SJSA1 (cell line): ENCODE measurements around the gene PRKAR1B. TPM values are rescaled to one million over a fixed set of nuclear protein-coding genes. Genes with fewer than 3 reads are reported as not detected.

Experiments
- DNase-seq, 2 experiments: peaks; one replicate each; pipeline ENCODE4 v3.0.0-alpha.2; 2015 to 2020; ENCODE audit warnings: low spot score in 2 of 2, low read depth in 1 of 2
- H3K27ac ChIP-seq: fragments of 250-450 bp; sonication (Bioruptor Pico); 2 replicates; pipeline ENCODE4 v1.5.1; 2020; ENCODE audit warnings: mild to moderate bottlenecking, moderate library complexity
- H3K27me3 ChIP-seq: fragments of 250-450 bp; sonication (Bioruptor Pico); replicated peaks from 2 replicates; pipeline ENCODE4 v1.5.1; 2020; ENCODE audit warnings: mild to moderate bottlenecking, moderate library complexity
- H3K36me3 ChIP-seq: fragments of 250-450 bp; sonication (Bioruptor Pico); 2 replicates; pipeline ENCODE4 v1.5.1; 2020; ENCODE audit warnings: mild to moderate bottlenecking
- H3K4me1 ChIP-seq: fragments of 250-450 bp; sonication (Bioruptor Pico); replicated peaks from 2 replicates; pipeline ENCODE4 v1.6.1; 2021; ENCODE audit warnings: mild to moderate bottlenecking
- H3K4me3 ChIP-seq: fragments of 250-450 bp; sonication (Bioruptor Pico); 2 replicates; pipeline ENCODE4 v1.5.1; 2020; ENCODE audit warnings: mild to moderate bottlenecking
- H3K9me3 ChIP-seq: fragments of 250-450 bp; sonication (Bioruptor Pico); replicated peaks from 2 replicates; pipeline ENCODE4 v1.5.1; 2020; ENCODE audit warnings: mild to moderate bottlenecking
- total RNA-seq: library from RNA; depleted of rRNA; stranded (reverse); fragments of >200 nt; shearing (Covaris generic); gene quantifications from 2 replicates; pipeline ENCODE4 v1.2.3, GENCODE V29; 2014

Gene PRKAR1B
- total RNA-seq, 1 experiment from 2014 or later, result 7.3 TPM

DNA sequence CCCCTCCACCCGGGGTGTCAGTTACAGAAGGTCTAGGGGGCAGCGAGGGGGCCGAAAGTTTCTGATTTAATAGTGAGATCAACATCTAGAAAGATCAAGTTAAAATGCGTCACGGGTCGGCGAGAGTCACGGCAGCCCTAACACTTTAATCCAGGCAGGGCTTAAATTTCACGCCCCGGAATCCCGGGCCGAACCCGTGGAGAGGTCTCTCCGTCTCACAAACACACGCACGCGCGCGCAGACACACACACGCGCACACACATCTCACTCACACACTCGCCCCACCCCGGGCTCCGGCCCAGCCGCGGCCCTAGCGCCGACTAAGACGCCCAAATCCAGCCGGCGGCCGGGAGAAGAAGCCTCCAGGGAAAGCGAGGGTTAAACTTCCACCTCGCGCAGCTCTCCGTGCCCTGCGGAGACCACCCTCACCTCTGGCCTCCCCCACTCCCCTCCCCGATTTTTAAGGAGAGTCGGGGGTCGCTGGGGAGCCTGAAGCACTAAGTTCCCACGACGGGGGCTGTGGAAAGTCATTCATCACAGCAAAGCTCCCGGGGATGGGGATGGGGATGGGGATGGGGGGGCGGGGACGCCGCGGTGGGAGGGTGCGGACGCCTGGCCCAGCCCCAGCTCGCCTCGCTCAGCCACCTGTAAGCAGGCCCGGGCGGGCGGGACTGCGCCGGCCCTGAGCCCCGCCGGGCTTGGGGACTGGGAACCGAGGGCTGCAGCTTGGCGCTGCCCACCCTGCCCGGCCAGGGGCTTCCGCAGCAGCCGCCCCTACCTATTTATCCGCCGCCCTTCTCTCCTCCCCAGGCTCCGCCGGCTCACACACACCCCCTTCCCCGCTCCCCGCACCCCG lies 209.1 kb downstream of the PRKAR1B start:
- DNase-seq, result peak in 1 of 2 experiments; percentile 43
- Histone ChIP-seq H3K4me3 (peak overlapping the region; percentile 64), H3K36me3 (peaks cover 8% of the 10 kb centered on the region; the same call in 1 of the 2 replicates), H3K27me3 (peaks cover 27% of the 10 kb centered on the region), H3K9me3 (no peaks in the 10 kb centered on the region), H3K4me1 (peaks cover 63% of the 10 kb centered on the region), H3K27ac (no peak overlapping the region)

DNA sequence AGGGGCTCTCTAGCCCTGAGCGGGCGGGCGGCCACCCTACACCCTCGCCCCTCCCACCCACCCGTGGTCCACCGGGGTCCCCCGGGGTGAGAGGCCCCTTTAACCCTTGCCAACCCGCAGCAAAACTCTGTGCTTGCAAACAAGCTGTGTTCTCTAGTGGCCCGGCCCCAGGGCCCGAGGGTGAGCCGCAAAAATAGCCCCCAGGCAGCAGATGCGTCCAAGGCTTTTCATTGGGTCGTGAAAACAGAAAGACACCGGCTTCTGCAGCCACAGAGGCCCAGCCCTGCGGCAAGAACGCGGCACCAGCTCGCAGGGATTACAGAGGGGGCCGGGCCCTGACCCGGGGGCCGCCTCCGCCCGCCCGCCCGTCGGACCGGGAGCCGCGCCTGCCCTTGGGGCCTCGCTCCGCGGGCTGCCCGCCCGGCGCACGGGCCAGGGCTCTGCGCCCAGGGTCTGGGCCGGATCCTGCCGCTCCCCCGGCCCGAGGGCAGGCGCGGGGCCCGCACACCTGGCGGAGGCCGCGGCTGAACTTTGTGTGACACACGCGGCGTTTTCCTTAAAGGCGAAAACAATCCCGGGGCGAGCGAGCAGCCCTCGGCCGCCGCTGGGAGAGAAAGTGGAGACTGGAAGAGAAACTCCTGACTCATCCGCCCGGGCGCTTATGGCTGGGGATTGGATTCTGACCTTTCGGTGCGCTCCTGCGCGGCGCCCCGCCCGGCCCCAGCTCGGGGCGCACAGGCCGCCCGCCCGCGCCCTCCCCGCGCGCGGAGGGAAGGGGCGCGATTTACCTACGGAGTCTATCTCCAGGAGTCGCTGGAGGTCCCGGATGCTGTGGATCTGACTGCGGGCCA lies 210.2 kb downstream of the PRKAR1B start:
- H3K9me3 ChIP-seq, result no peaks in the 10 kb centered on the region
- H3K4me3 ChIP-seq, result peak overlapping the region; percentile 64
- no peak overlapping the region for H3K27ac ChIP-seq
- DNase-seq, result peak; percentile 52 to 79
- H3K36me3 ChIP-seq, result peaks cover 13% of the 10 kb centered on the region
- peaks cover 63% of the 10 kb centered on the region for H3K4me1 ChIP-seq
- H3K27me3 ChIP-seq, result peaks cover 15% of the 10 kb centered on the region

DNA sequence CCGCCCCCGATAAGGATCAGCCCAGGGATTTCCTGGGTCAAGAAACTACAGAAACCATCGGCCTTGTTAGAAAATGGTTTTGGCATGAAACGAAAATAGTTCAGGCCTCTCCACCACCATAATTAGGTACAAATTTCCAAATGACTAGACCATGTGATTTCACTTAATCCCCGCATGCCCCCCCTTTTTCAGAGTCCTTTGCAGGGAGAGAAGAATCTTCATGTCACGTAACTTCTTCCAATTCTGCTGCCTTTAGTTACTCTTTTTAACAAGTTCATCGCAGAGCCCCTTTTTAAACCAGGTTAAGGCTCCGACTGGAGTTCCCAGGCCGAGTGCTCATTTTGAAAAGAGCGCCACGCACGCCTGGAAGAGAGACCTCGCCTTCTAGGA lies 210.9 kb downstream of the PRKAR1B start:
- no peak for DNase-seq

DNA sequence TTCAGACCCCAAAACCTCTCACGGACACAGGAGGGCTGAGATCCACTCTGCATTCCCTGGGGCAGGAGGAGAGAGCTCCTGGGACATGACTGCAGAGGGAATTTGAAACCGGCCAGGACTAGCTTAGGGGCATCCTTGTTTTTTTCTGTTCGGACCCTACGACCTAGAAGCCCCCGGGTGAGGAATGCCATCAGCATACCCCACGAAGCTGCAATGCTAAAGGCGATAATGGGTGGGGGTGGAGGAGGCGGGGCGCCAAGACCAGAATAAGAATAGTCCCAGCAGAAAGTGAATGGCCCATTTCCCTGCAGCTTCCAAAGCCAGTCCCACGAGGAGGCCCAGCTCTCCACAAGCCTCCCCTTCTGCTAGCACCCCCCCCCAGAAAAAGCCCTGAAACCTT lies 211.5 kb downstream of the PRKAR1B start:
- H3K27me3 ChIP-seq, result peaks cover 3% of the 10 kb centered on the region
- DNase-seq, result no peak
- H3K4me3 ChIP-seq, result no peak overlapping the region
- H3K27ac ChIP-seq, result no peak overlapping the region
- peaks cover 18% of the 10 kb centered on the region for H3K36me3 ChIP-seq
- H3K4me1 ChIP-seq, result peaks cover 56% of the 10 kb centered on the region
- no peaks in the 10 kb centered on the region for H3K9me3 ChIP-seq

More for the DNA sequence above, 210.9 kb downstream of the PRKAR1B start:
- Histone ChIP-seq H3K36me3 (peaks cover 18% of the 10 kb centered on the region), H3K27me3 (peaks cover 9% of the 10 kb centered on the region), H3K4me3 (no peak overlapping the region), H3K4me1 (peaks cover 57% of the 10 kb centered on the region), H3K27ac (no peak overlapping the region), H3K9me3 (no peaks in the 10 kb centered on the region)

DNA sequence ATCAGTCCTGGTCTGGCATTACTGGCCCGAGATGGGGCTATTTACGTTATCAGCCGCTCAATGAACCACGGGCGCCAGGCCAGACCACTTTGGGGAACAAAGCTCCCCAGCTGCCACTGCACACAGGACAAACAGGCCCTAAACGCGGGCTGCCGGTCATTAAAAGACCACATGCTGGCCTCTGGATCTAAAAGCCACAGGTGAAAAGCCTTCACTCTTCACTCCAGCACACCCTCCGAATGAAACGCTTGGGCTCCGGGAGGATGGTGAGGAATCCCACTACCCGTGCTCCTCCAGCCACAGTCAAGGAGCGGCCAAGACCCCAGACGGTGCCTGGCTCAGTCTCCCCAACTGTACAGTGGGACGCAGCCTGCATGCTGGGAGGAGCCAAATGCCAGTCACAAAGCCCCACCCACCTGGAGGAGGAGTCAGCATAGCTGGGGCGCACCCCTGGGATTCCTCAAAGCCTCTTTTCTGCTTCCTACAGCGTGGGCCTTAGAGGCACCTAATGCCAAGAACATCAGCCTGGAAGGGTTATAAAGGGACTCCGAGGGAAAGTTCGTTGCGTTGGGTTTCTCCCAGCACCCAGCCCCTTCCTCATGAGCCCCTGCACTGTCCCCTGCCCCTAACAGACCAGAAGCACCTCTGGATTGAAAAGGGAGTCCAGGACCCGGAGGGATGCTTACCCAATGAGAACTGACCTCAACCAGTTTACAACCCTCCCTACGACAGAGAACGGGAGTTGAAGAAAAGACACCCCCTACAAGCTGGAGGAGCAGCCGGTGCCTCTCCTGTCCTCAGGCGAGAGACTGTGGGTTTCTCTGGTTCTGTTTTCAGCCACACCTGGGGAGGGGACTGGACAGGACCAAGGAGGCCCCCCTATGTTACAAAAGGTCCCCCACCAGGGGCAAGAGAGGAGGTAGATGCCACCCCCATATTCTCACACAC lies 212.2 kb downstream of the PRKAR1B start:
- no peak for DNase-seq
- peaks cover 20% of the 10 kb centered on the region for H3K36me3 ChIP-seq
- H3K4me3 ChIP-seq, result no peak overlapping the region
- H3K9me3 ChIP-seq, result no peaks in the 10 kb centered on the region
- no peaks in the 10 kb centered on the region for H3K27me3 ChIP-seq
- peaks cover 49% of the 10 kb centered on the region for H3K4me1 ChIP-seq
- peak overlapping the region; percentile 88 for H3K27ac ChIP-seq

DNA sequence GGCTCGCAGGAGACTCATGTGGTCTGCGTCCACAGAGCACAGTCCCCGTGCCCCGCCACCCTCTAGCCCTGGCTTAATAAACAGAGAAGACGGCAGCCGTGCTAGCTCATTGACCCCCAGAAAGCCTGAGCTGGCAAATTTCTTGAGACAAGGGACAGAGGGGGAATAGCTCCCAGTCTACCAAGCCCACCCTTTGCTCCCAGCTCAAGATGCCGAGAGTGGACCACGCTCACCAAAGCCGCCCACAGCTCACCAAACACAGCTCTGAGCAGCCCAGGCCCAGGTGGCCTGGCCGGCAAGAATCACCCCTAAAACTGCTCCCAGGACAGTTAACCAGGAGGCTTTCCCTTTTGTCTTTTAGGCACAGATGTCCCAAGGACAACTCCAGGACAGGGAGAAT lies 212.8 kb downstream of the PRKAR1B start:
- Histone ChIP-seq H3K36me3 (peaks cover 27% of the 10 kb centered on the region), H3K27me3 (no peaks in the 10 kb centered on the region), H3K4me1 (peaks cover 48% of the 10 kb centered on the region), H3K27ac (peak overlapping the region; percentile 88), H3K9me3 (no peaks in the 10 kb centered on the region), H3K4me3 (no peak overlapping the region)
- DNase-seq, result no peak

DNA sequence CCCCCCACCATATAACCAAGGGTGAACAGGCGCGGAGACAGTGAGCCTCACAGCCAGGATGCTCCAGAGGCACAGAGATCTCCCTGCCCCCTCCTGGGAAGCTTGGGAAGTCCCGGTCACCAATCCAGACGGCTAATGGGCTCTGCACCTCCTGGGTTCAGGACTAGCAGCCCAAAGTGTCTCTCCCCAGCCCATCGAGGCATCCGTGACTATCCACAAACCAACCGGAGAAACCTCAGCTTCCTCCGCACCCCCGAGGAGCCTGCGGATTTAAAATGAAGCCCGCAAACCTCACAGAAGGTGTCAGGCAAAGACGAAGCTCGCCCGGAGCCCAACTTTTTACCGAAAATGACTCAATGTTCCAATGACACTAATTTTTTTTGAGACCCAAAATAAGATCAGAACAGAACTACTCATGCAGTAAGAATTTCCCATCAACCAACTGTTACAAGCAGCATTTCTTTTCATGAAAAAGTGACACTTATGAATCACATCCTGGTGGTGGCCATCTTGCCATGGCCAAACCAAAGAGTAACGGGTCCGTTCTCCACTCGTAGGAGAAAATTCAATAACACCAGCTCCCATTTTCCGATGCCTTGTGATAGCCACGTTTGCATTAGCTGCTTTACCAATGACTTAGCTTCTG lies 213.4 kb downstream of the PRKAR1B start:
- Histone ChIP-seq H3K4me3 (no peak overlapping the region; the same call in 1 of the 2 replicates), H3K36me3 (peaks cover 33% of the 10 kb centered on the region), H3K27me3 (no peaks in the 10 kb centered on the region), H3K27ac (peak overlapping the region; percentile 88), H3K4me1 (peaks cover 44% of the 10 kb centered on the region), H3K9me3 (no peaks in the 10 kb centered on the region)
- peak; percentile 69 to 71 for DNase-seq

DNA sequence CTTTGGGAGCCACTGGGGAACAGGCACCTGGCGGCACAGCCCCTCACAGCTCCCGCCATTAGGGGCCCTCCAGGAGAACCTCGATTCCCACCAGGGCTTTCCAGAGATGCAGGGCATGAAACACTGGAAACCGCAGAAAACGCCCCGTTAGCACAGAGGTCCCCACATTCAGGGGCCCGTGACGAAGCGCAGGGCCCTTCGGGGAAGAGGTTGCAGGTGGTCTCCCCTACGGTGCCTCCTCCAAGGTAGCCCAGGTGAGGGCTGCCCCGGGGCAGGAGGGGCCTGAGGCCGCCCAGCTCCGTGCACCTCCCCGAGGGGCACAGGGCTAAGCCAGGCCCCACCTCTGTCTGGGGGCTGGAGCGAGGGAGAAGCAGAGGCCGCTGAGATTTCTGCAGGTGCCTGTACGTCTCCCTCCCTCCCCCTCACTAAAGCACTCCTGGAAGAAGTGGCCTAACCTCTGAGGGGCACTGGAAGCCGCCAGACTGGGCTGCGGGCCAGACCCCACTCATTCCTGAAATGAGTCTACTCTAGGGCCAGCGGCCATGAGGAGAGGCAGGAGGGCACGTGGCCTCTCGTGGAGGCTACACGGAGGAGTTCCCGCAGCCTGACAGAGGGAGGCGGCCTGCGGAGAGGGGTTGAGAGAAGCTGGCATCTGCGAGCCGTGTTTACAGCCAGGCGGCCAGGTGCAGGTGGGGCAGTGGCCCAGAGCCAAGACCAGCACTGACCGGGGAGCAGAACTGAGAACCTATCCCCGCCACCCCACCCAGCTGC lies 214.4 kb downstream of the PRKAR1B start:
- DNase-seq, result no peak
- peak overlapping the region; percentile 88 for H3K27ac ChIP-seq

DNA sequence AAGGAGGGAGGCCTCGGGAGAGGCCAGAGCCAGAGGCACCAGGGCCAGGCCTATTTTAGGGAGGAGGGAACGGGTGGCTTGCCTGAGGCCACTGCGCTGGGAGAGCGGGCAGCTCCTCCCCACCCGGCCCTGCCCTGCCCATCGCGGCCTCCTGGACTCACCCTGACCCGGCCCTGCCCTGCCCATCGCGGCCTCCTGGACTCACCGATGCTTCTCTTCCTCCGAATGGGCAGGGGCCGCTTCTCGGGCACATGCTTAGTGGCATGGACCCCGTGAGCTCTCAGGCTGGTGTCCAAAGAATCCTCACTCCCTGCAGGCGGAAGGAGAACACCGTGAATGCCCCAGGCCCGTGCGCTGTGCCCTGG lies 215.0 kb downstream of the PRKAR1B start:
- no peak for DNase-seq
- H3K27ac ChIP-seq, result no peak overlapping the region
- H3K9me3 ChIP-seq, result no peaks in the 10 kb centered on the region
- H3K4me1 ChIP-seq, result peaks cover 37% of the 10 kb centered on the region
- peaks cover 33% of the 10 kb centered on the region for H3K36me3 ChIP-seq
- no peak overlapping the region for H3K4me3 ChIP-seq
- no peaks in the 10 kb centered on the region for H3K27me3 ChIP-seq

More for the DNA sequence above, 214.4 kb downstream of the PRKAR1B start:
- no peak overlapping the region for H3K4me3 ChIP-seq
- peaks cover 33% of the 10 kb centered on the region for H3K36me3 ChIP-seq
- peaks cover 40% of the 10 kb centered on the region for H3K4me1 ChIP-seq
- no peaks in the 10 kb centered on the region for H3K9me3 ChIP-seq
- H3K27me3 ChIP-seq, result no peaks in the 10 kb centered on the region

DNA sequence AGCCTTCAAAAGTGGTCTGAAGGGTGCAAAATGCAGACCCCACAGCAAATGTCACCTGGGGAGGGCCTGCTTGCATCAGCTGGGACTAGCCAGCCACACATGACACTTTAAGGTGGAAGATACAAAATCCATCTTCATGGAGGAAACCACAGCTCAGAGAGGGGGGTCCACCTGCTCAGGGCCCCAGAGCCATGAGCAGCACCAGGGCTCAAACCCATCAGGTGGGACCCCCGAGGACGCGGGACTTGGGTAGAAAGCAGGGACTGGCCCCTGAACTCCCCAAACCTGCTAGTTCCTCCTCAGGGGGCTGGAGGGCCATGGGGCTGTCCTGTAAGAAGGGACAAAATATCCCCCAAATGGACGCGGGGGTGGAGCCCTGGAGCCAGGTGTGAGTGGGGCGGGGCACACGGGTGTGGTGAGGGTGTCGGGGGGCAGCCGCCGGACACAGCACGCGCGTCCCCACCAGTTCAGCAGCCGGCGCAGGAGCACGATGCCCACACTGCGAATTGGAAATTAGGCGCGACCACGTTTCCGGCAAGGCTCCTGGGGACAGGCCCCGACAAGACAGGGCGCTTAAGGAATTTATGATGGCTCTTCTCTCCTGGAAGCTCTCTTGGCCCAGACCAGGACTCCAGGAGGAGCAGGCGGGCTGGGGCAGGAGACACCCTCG lies 215.5 kb downstream of the PRKAR1B start:
- H3K9me3 ChIP-seq, result no peaks in the 10 kb centered on the region
- peaks cover 32% of the 10 kb centered on the region for H3K4me1 ChIP-seq
- DNase-seq, result no peak
- no peak overlapping the region for H3K27ac ChIP-seq
- H3K27me3 ChIP-seq, result no peaks in the 10 kb centered on the region
- H3K4me3 ChIP-seq, result no peak overlapping the region
- H3K36me3 ChIP-seq, result peaks cover 32% of the 10 kb centered on the region

DNA sequence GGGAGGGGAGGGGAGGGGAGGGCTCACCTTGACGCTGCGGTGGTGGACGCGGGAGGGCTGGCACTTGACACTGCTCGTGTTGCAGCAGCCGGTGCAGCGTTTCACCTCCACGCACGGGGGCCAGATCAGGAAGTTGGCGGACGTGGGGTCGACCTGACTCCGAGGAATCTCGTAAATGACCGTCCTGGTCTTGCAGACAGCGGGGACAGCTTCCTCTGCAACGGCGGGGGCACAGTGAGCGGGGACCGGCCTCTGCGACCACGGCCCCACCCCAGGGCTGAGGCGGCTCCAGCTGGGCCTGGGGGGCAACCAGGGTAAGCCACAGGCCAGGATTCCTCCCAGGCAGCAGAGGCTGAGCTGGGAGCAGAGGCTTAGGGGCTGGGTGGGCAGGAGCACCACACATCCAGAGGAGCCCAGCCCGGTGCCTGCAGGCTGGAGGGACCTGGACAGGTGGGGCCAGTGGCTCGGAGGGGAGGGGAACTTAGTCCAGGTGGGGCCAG lies 216.2 kb downstream of the PRKAR1B start:
- H3K27ac ChIP-seq, result no peak overlapping the region
- no peak overlapping the region for H3K4me3 ChIP-seq
- peaks cover 33% of the 10 kb centered on the region for H3K36me3 ChIP-seq
- no peaks in the 10 kb centered on the region for H3K27me3 ChIP-seq
- H3K9me3 ChIP-seq, result no peaks in the 10 kb centered on the region
- no peak for DNase-seq
- peaks cover 31% of the 10 kb centered on the region for H3K4me1 ChIP-seq

DNA sequence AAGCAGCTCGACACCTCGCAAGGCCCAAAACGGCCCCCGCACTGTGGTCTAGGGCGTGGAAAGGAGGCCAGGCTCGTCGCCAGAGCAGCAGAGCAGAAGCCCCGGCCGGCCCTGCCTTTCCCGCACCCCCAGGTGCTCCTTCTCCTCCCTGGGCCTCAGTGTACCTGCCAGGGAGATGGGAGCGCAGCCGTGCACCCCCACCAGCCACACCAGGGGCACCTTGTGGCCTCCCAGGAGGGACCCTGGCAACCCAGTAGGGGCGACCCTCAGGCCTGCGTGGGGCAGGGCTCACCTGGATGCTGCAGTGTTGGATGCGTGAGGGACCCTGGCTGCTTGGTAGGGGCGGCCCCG lies 217.0 kb downstream of the PRKAR1B start:
- no peak for DNase-seq

More for the DNA sequence above, 217.0 kb downstream of the PRKAR1B start:
- no peaks in the 10 kb centered on the region for H3K9me3 ChIP-seq
- no peaks in the 10 kb centered on the region for H3K27me3 ChIP-seq
- H3K4me3 ChIP-seq, result no peak overlapping the region
- peaks cover 29% of the 10 kb centered on the region for H3K4me1 ChIP-seq
- no peak overlapping the region for H3K27ac ChIP-seq
- peaks cover 33% of the 10 kb centered on the region for H3K36me3 ChIP-seq
